HG03457 (cell line): Measurements from ENCODE around the gene KRTAP26-1.

ENCODE experiments used
- ATAC-seq: cut with Tn5 transposase; IDR thresholded peaks from one replicate; pipeline ENCODE4 v1.9.1; 2021; ENCODE audit warnings: moderate number of reproducible peaks; ENCODE audit not compliant: unreplicated experiment

Gene KRTAP26-1

GRCh38 chr21:30320215-30320614 lies at the start of gene KRTAP26-1:
Gene KRTAP26-1, minus strand, starts transcription at chr21:30320315. Its CDS starts 280 bp downstream, at chr21:30320035.
- no peak for ATAC-seq

- ATAC-seq = no peak
These were observed 35.8 kb upstream of the KRTAP26-1 start for GRCh38 chr21:30355906-30356305.

- no peak for ATAC-seq
These were observed 34.3 kb upstream of the KRTAP26-1 start for GRCh38 chr21:30354308-30355005.

- ATAC-seq = no peak
These were observed 31.4 kb upstream of the KRTAP26-1 start for GRCh38 chr21:30351534-30351933.

GRCh38 chr21:30349572-30349971 lies 29.5 kb upstream of the KRTAP26-1 start:
- ATAC-seq = no peak

GRCh38 chr21:30348506-30348905 lies 28.4 kb upstream of the KRTAP26-1 start, which contains the start of gene KRTAP23-1:
Gene KRTAP23-1, minus strand, starts transcription at chr21:30348606. Its CDS starts 0 bp downstream, at chr21:30348606.
- no peak for ATAC-seq

GRCh38 chr21:30345014-30345413 lies 24.9 kb upstream of the KRTAP26-1 start:
- ATAC-seq = no peak

- no peak for ATAC-seq
These were observed 20.8 kb upstream of the KRTAP26-1 start for GRCh38 chr21:30340714-30341573.

- no peak for ATAC-seq
These were observed 18.6 kb upstream of the KRTAP26-1 start for GRCh38 chr21:30338717-30339116.

- no peak for ATAC-seq
These were observed 17.7 kb upstream of the KRTAP26-1 start for GRCh38 chr21:30337772-30338171.

GRCh38 chr21:30337276-30337744 lies 17.2 kb upstream of the KRTAP26-1 start, which contains the start of gene KRTAP27-1:
Gene KRTAP27-1, minus strand, starts transcription at chr21:30337694. Its CDS starts 26 bp downstream, at chr21:30337668.
- no peak for ATAC-seq

GRCh38 chr21:30336596-30336995 lies 16.5 kb upstream of the KRTAP26-1 start:
- ATAC-seq = no peak

GRCh38 chr21:30333736-30334135 lies 13.6 kb upstream of the KRTAP26-1 start:
- ATAC-seq = no peak

GRCh38 chr21:30332681-30333080 lies 12.6 kb upstream of the KRTAP26-1 start:
- ATAC-seq = no peak

GRCh38 chr21:30329203-30329875 lies 9.2 kb upstream of the KRTAP26-1 start:
- no peak for ATAC-seq

- no peak for ATAC-seq
These were observed 6.3 kb upstream of the KRTAP26-1 start for GRCh38 chr21:30326390-30326789.

- no peak for ATAC-seq
These were observed 4.4 kb downstream of the KRTAP26-1 start for GRCh38 chr21:30315701-30316100.

GRCh38 chr21:30306884-30307283 lies 13.2 kb downstream of the KRTAP26-1 start:
- ATAC-seq = no peak

GRCh38 chr21:30305136-30305535 lies 15.0 kb downstream of the KRTAP26-1 start:
- ATAC-seq = no peak

- ATAC-seq = no peak
These were observed 30.9 kb downstream of the KRTAP26-1 start, which contains the start of gene KRTAP25-1 for GRCh38 chr21:30289215-30289614. Gene KRTAP25-1, minus strand, starts transcription at chr21:30289514. Its CDS starts 24 bp downstream, at chr21:30289490.

GRCh38 chr21:30282850-30283249 lies 37.3 kb downstream of the KRTAP26-1 start, which contains the start of gene KRTAP24-1:
Gene KRTAP24-1, minus strand, starts transcription at chr21:30282950. Its CDS starts 18 bp downstream, at chr21:30282932.
- ATAC-seq = no peak
